ENCODE measurements around the gene ARL15.

DNA sequence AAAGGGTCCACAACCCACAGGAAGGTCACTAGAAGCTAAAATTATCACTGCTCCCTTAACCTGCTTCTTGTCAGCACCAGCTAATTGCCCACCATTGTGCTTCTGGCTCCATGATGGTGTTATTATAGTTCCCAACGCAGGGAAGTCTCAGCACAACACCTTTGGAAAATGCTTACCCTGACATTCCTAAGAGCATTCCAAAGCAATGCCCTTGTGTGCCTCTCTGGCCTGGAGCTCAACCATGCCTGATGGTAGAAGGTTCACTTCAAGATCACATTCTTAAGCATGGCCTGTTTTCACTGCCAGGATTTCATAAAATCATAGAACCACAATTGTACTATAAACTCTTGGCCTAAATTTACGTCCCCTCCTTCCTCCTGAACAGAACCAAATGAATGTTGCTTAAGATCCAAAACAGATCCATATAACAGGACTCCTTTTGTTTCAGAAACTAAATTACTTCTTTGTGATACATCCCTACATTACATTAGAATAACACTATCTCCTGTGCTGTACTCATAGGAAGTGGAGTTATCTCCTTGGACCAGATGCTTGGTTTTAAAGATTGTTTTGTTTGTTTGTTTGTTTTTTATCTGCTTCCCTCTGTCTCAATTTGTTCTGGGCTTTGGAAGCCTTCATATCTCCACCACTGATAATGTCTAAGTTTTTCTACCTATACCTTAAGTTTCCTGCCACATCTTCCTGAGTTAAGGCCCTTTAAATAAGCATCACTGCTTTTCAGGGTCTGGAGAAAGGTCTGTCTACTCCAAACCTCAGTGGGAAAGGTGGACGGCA is 32.1 kb downstream of the ARL15 start:
- no peak for TF ChIP-seq EZH2 (IDR thresholded peaks at IDR 0.05)
- TF ChIP-seq POLR2AphosphoS5 (IDR thresholded peaks at IDR 0.05; ENCODE audit: borderline replicate concordance, low read depth, low read length), result no peak
- TF ChIP-seq FOXP2 (optimal IDR thresholded peaks at IDR 0.05; ENCODE audit: control extremely low read depth, extremely low read length, insufficient read depth), result no peak
